AG09319 (cell line): Measurements from ENCODE around the gene PDP2.
A peak's percentile ranks its signal among the peaks of the same experiment; 100 is the strongest.

Source experiments
- DNase-seq: peaks from one replicate; pipeline ENCODE4 v3.0.0-alpha.2; 2010; ENCODE audit warnings: low read depth; ENCODE audit errors: extremely low read depth
- CTCF ChIP-seq: IDR thresholded peaks from 2 replicates; pipeline ENCODE4 v1.5.1; 2011; ENCODE audit warnings: low read depth, mild to moderate bottlenecking, inconsistent platforms, low read length, moderate library complexity

The PDP2 gene

GRCh38 chr16:66899945-66900710, 19.8 kb downstream of the PDP2 start:
- DNase-seq, result peak; percentile 62
- no peak for TF ChIP-seq CTCF

GRCh38 chr16:66900721-66901441, 20.6 kb downstream of the PDP2 start:
- no peak for DNase-seq
- no peak for TF ChIP-seq CTCF

GRCh38 chr16:66901626-66902025, 21.3 kb downstream of the PDP2 start:
- no peak for DNase-seq
- no peak for TF ChIP-seq CTCF

DNA sequence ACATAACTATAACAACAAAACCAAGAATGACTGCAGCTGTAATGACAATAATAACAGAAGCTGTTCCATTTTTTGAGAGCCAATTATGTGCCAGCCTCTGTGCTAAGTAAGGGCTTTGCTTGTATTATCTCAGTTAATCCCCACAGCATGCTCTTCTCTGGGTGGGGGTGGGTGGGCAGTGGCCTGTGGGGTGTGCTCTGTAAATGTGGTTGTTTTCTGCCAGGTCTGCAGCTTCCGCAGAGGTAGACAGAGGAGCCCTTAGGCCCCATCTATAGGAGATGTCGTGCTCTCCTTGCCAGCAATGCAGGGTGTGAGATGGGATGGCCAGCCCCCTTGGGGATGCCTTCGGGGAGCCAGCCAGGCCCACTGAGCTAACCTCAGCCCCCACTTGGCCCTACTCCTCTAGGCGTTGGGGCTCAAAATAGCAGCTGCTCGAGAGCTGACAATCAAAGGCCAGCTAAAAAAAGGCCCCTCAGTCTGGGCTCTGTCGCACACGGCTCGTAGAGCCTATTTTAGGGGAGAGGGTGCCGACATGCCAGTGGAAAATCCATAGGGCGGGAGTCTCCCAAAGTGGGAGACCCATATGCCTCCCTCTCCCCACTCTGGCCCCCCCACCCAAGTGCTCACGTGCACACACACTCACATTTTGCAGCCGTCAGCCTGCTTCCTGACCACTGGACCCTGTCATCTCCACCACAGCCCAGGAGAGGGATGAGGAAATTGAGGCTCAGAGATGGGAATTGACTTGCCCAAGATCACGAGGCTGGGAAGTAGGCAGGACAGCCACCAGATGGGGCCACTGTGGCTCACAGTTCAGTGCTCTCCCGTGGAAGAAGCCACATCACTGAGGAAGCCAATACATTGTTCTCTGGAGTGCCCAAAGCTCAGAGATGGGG, 22.6 kb downstream of the PDP2 start:
- DNase-seq, result no peak
- no peak for TF ChIP-seq CTCF

GRCh38 chr16:66903544-66904427, 23.5 kb downstream of the PDP2 start:
- DNase-seq, result no peak
- no peak for TF ChIP-seq CTCF

DNA sequence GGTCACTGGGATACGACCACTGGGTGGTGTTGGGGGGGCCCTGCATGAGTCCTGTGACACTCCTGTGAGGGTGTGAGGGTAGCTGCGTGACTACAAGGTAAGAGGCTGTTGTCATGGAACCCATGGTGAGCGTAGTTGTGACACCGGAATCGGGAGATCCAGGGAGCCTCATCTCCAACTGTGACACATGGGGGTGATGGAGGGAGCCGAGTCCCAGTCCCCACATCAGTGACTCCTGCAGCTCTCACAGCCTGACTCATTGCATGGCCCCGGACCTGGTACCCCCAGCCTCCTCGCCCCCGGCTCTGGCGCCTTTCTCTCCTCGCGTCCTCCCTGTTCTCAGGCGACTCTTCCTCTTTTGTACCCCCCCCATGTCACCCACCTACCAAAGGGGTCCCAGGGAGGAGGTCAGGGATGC, 24.1 kb downstream of the PDP2 start:
- TF ChIP-seq CTCF, result no peak
- no peak for DNase-seq
